ENCODE data around the gene DPP10.

- TF ChIP-seq CTCF (conservative IDR thresholded peaks at IDR 0.05; ENCODE audit: low read length) (no peak), EZH2phosphoT487 (IDR thresholded peaks at IDR 0.05; ENCODE audit: borderline replicate concordance) (no peak)
Measured at GRCh38 chr2:114949228-114949804, 506.9 kb downstream of the DPP10 start.
